GM04504 (cell line): ENCODE results near the gene SDC1.

Experiments used
- DNase-seq: peaks from one replicate; pipeline ENCODE4 v3.0.0-alpha.2; 2012; ENCODE audit warnings: low read depth

SDC1 gene

DNA sequence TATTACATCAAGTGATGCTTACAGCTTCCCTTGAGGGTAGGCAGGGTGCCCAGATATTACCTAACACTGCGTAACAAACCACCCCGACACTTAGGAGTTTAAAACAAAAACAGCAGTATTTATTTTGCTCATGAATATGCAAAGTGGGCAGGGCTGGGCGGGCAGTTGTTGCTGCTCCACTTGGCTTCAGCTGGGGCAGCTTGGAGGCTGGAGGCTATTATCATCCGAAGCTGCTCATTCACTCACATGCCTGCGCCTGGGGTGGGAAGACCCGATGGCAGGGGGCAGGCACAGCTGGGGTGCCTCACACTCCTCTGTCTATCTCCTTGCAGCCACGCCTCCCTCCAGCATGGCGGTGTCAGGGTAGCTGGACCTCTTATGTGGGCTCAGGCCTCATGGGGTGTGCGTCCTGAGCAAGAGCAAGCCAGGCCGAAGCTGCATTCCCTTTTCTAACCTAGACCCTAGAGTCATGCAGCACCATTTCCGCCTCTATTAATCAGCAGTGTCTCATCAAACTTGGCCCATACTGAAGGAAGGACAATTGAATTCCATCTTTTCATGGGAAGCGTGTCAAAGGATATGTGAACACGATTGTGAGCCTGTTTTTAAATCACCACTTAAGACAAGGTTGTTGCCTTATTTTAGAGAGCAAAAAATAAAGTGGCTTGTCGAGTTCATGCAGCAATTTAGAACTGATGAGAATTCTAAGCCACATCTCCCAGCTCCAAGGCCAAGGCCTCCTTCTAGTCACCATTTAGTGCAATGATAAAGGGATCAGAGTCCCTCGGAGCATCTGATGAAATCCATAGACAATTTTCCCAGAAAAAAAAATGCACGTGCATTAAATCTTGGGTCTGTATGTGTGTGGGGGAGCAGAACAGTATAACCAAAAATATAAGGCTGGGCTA lies 54.9 kb downstream of the SDC1 start:
- DNase-seq = no peak

DNA sequence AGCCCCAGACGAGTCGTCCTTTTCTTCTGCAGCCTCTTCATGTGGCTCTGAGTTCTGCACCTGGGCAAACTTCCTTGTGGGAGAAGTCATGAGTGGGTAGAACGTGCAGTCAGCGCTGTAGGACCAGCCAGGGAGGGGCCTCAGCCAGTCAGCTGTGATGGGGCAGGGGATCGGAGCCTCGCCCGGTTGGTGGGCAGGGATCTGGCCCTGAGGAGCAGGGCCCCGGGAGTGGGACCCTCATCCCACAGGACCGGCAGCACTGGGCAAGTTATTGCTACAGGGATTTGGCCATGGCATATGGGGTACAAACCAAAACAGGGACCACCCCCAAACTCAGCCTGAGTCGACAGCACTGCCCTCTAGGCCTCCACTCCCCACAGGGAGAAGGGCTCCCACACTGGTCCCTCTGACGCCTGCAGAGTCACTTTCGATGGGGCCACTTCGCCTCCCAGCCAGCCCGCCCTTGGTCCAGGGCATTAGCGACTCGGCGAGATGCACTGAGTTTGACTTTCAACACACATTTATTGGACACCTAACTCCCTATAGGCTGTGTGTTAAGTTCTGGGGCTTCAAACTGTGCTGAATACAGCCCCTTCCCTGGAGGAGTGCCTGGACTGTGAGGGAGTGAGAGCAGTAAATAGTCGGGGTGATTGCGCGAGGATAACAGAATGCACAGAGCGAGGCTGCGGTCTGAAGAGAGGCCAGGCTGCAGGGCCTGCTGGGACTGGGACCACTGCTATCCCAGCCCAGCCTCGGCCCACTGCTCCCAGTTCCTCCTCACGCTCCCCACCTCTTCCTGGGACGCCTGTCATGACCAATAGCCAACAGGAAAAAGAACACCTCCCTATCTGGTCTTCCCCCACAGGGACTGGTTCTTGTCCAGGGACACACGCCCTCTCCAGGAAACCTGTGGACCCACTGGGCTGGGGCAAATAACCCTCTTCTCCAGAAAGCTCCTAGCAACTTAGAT lies 55.9 kb downstream of the SDC1 start:
- no peak for DNase-seq

DNA sequence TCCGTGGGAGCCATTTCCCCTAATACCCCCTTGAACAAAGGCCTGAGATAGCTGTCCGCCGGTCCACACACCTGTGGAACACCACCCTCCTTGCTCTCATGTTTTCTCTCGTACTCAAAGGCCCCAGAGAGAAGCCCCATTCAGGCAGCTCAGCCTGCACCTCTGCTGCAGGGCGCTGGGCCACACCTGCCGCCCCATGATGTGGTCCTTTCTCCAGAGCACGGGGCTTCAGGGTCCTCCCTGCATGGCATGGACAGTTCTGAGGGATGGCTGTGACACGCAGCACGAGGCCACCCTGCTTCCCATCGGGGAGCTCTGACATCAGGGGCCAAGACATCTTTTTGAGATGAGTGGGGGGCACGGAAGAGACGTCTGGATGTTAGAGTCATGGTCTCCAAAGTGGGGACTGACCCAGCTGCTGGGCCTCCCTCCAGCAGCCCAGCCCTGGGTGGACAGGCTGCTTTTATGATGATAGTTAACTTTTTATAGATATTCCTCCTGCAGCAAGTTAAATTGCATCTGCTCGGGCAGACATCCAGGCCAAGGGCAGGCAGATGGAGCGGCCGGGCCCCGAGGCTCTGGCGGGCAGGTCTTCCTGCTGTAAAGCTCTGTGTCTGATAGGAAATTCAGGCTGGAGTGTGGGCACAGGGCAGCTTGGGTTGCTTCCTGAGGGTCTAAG lies 56.7 kb downstream of the SDC1 start:
- no peak for DNase-seq

DNA sequence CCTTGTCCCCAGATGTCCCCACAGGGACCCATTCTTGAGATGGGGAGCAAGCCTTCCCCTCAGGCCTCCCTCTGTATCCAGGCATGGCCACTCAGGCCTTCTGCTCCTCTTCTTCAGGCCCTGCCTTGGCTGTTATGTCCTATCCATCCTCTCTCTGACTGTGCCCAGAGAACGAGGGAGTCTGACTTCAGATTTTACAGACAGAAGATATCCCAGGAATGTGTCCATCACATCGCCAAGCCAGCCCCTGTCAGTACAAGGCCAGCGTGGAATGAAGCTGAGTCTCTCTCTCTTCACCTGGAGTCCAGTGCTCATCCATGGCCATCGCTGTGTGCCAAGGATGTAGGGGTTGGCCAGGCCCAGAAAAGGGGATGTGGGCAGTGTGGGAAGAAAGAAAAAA lies 57.6 kb downstream of the SDC1 start:
- no peak for DNase-seq

DNA sequence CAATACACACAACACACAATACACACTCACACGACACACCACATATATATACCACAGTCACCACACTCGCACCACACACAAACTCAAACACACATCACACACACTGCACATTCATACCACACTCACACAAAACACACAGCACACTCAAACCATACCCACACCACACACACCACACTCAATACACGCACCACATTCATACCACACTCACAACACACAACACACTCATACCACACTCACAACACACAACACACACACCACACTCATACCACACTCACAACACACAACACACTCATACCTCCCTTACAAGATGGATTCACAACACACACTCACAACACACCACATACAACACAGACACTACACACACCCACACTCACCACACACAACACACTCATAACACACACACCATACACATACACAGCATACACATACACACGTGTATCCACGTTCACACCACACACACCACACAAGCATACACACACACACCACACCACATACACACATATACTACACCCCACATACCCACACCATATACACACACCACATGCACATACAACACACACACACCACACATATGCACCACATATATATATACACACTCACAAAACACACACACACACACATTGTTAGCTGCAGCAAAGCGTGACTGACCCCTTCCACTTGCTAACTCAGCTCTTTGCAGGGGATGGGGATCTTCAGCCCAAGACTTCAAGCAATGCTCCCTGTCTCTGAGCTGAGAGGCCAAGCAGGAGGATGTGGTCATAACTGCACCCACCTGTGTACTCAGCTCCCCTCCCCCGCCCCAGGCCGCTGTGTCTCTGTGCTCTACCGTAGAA lies 59.0 kb downstream of the SDC1 start:
- DNase-seq = no peak

DNA sequence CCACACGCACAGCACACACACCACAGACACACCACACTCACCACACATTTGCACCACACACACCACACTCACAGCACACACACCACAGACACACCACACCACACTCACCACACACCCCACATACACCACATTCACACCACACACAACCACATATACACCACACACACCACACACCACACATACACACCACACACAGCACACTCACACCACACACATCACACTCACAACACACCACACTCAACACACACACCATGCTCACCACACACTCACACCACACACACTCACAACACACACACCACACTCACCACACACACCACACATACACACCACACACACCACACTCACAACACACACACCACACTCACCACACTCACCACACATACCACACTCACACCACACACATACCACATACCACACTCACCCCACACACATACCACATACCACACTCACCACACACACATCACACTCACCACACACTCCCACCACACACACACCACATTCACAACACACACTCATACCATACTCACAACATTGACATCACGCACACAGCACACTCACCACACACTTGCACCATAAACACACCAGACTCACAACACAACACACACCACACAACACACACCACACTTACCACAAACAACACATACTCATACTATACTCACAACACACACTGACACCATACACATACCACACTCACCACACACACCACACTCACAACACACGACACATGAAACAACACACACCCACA lies 60.0 kb downstream of the SDC1 start:
- no peak for DNase-seq

DNA sequence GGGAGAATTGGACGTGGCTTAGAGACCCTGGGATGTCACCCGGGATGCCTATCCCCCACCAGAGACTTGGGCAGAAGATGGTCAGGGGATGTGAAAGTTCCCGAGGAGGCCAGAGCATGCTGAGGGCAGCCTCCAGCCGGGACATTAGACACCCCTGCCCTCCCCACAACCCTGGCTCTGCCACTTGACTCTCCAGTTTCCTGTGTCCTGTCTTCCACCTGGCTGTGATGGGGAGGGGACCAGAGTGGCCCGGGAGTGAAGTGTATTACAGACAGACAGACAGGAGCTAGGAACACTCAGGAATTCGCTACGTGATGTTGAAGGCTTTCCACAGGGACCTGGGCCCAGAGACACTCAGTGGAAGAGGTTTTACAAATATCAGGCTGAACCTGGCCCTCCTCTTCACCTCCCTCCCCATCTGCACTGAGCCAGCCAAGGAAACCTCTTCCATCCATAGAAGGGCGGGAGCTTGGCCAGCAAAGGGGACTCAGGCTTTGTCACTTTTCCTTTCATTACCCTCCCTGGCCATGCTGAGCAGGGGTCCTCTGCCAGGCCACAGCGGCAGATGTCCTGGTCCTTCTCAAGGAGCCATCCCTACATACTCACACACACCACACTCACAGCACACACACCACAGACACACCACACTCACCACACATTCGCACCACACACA lies 60.7 kb downstream of the SDC1 start:
- no peak for DNase-seq

DNA sequence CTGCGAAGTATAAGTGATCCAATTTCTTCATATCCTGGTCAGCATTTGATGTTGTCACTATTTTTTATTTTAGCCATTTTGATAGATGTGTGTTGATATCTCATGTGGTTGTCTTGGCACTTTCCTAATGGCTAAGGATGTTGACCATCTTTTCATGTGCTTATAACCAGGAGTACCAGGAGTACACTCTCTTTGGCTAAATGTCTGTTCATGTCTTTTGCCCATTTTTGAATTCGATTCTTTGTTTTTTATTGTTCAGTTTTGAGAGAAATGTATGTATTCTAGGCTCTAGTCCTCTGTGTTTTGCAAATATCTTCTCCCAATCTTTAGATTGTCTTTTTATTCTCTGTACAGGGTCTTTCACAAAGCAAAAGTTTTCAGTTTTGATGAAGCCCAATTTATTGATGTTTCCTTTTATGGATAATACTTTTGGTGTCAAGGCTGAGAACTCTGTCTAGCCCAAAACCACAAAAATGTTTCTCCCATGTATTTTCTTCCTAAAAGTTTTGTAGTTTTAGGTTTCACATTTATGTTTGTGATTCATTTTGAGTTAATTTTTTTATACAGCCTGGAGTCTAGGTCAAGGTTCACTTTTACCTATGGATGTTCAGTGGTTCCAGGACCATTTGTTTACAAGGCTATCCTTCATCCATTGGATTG lies 65.4 kb downstream of the SDC1 start:
- no peak for DNase-seq

DNA sequence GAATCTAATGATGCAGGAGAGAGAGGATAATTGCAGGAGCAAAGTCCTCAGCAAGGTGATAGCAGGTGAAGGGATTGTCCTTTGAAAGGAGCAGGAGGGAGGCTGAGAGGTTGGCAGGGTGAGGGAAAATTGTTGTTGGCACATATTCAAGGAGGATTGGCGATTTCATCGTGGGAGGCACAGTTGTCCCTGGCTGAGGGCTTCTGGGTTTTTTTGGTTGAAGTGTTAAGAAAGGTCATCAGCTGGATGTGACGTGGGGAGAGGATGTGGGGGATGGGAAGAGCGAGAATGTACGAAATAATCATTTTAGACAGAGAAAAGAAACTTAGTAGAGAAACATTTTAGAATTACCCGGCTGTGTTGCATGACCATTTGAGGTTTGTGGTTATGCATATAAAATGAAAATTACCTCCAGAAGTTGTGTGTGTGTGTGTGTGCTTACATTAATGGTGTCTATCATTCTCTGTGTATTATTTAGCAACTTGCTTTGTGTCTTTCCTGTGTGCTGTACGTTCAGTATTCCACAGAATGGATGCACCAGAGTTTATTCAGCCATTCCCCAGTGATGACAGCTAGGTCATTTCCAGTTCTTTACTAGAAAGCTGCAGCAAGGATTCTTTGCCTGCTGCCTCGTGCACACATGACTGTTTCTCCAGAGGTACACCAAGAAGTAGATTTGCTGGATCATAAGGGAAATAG lies 67.6 kb downstream of the SDC1 start:
- DNase-seq = no peak

DNA sequence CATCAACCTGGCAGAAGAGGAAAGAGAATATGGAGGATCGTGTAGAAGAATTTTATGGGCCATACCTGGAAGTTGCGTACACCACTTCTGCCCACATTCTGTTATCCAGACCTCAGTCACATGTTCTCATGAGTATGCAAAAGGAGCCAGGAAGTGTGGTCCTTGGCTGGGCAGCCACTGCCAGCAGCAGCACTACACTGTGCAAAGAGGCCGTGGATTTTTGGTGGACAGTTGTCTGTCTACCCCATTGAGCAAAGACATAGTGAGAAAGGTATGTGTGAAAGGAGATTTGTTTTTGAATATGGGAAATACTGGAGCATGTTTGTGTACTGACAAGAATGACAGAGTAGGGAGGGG lies 68.1 kb downstream of the SDC1 start:
- DNase-seq = no peak

DNA sequence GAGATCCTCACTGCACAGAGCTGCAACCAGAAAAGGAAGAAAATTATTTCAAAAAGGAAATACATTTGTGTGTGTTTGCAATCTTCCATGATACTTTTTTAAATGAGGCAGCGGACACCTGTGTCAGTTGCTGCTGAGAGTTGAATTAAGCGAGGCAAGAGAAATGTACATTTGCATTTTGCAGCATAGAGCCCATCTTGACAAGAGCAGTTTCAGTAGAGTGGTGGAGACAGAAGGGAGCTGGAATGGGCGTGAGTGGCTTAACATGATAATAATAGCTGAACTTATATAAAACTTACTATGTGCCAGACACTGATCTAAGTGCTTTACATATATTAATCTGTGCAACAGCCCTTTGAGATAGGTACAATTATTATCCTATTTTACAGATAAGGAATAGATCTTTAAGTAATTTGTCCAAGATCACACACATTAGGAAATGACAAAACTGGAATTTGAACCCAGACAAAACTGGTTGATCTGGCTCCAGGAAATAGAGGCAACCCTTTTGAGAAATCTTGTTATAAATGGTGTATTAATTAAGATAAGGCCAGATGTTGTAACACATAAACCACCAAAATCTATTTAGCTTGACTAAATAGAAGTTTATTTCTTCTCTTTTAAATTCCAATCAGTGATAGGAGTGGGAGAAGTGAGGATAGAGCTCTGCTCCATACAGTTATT lies 68.7 kb downstream of the SDC1 start:
- no peak for DNase-seq

DNA sequence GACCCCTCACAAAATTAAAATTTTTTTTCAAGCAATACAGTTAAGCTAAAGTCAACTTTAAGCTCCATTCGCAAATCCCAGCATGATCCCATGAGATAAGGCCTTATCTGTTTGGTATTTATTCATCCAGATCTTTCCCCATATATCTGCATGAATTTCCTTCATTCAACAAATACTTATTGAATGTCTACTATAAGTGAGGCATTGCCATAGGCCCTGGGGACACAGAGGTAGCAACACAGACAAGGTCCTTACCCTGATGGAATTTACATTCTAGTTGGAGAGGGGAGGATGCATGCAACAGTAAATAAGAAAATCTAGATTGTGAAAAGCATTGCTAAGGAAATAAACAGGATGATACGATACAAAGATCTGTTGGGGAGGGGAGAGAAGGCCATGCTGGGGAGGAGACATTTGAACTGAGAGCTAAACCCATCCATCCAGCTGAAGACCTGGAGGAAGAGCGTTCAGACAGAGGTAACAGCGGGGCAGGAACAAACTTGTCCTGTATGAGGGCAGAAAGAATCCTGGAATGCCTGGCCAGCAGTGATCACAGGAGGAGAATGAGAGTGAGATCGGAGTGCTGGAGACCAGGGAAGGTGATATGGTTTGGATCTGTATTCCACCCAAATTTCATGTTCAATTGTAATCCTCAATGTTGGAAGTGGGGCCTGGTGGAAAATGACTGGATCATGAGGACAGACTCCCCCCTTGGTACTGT lies 71.6 kb downstream of the SDC1 start:
- no peak for DNase-seq

DNA sequence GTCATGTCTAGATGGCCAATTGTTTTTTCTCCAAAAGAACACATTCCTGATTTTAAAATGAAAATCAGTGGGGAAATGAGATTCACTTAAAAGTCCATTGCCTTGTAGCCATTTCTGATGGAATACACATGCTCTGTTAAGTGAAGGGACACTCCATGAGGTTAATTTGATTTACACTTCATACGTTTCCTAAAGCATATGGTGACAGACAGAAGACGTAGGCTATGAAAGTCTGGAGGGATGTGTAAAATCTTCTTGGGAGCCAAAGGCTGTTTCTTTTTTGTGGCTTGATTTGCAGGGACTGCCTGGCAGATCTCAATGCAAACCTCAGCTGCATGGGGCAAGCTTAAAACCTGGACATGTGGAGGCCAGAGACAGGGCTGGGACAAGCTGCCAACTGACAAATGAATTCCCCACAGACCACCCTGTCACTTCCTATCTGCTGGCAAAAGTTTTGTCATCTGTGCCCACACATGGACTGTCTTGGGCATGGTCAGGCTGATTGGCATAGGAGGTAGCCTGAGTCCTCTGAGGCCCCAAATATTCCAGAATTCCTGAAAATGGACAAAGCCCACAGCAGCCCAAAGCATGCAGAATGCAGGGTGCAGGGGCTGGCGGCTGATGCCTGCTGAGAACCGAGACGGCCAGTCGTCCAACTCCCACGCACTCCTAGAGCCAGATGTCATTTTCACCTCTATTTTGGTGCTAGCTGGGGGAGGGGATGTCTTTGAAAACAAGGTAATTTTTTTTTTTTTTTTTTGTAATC lies 73.9 kb downstream of the SDC1 start:
- DNase-seq = no peak
